Erythroblast (primary cell): ENCODE data around the gene TRIM16.
"Not testable (repeated sequence)": the region's sequence is repeated elsewhere in the genome, so short reads cannot be mapped to it uniquely, and the experiment has no call there.

Experiments
- GATA1 ChIP-seq: IDR thresholded peaks from 2 replicates; pipeline ENCODE4 v1.6.1; 2011; ENCODE audit warnings: low read depth, mild to moderate bottlenecking, control low read depth, low read length, moderate library complexity
- POLR2A ChIP-seq: IDR thresholded peaks from 2 replicates; pipeline ENCODE4 v1.6.1; 2011; ENCODE audit warnings: mild to moderate bottlenecking, low read length

DNA sequence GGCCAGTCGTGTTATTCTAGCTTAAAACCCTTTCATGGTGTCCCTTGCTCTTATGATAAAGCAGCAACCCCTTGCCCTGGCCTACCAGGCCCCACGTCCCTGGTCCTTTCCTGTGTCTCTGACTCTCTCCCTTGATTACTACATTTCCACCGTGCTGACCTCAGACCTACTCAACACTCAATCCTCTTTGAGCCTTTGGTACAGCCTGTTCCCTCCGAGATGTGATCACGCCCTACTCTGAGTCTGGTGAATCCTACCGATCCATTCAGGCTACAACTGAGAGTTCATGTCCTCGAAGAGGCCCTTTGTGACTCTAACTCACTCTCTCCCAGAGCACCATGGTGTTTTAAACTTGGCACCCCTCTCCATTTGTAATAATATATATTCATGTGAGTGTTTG lies 54.1 kb downstream of the TRIM16 start:
- TF ChIP-seq POLR2A, GATA1: not testable (repeated sequence)
